Ovary (tissue), 3 donors: ENCODE results near the gene NMRK2.

ENCODE experiments used
- POLR2A ChIP-seq: fragments of 450-650 bp; IDR thresholded peaks from one replicate; pipeline ENCODE4 v1.6.1; 2017; ENCODE audit warnings: antibody characterized with exemption, mild to moderate bottlenecking, moderate library complexity
- TF ChIP-seq, protein P1 (sequence below), 3 donors: fragments of 450-650 bp in 2 of 3; fragments of 200-600 bp in 1 of 3; IDR thresholded peaks; one replicate each; pipeline versions ENCODE4 v1.5.1 to v1.8.0; 2016 to 2022; ENCODE audit warnings: antibody characterized with exemption in 3 of 3, mild to moderate bottlenecking in 1 of 3
- donor health status: DM: no; HTN: no; CAD: no.

DNA sequence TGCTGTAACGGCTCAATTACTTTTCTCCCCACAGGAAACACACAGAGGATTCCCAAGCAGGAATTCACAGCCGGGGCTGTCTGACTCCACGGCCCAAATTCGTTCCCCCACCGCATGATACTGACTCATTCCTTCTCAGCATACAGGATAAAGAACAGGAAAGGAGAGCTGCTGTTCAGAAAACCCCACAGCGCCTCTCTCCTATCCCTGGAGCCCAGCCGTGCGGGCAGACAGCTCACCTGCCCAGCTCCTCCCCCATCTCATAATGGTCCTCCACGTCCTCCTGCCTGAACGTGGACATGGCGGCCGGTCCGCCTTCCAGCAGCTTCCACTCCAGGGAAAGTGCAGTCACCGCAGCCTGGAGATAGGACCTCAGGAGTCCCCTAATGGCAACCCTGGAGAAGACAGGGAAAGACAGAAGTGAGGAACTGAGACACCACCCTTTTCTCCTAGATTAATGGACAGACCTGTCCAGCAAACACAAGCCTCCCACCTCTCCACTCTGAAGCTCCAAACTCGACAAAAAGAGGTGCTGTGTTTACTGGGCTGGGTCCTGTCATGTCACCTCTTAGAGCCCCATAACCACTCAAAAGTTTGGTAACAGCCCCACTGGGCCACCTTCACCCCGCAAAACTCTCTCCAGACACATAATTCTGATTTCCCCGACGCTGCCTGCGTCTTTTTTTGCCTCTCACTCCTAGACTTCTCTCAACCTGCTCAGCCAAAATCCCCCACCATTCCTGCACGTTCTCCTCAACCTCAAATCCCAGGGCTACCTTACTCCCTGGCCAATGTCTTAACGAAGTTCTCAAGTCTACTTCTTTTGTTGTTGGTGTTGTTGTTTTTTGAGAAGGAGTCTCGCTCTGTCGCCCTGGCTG is 36.8 kb downstream of the NMRK2 start:
- no peak for TF ChIP-seq POLR2A
- TF ChIP-seq, protein P1, sequence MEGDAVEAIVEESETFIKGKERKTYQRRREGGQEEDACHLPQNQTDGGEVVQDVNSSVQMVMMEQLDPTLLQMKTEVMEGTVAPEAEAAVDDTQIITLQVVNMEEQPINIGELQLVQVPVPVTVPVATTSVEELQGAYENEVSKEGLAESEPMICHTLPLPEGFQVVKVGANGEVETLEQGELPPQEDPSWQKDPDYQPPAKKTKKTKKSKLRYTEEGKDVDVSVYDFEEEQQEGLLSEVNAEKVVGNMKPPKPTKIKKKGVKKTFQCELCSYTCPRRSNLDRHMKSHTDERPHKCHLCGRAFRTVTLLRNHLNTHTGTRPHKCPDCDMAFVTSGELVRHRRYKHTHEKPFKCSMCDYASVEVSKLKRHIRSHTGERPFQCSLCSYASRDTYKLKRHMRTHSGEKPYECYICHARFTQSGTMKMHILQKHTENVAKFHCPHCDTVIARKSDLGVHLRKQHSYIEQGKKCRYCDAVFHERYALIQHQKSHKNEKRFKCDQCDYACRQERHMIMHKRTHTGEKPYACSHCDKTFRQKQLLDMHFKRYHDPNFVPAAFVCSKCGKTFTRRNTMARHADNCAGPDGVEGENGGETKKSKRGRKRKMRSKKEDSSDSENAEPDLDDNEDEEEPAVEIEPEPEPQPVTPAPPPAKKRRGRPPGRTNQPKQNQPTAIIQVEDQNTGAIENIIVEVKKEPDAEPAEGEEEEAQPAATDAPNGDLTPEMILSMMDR (IDR thresholded peaks at IDR 0.05): no peak
